ENCODE data around the gene LPAR1.

LPAR1 gene

GRCh38 chr9:111056538-111056937 is 18.3 kb upstream of the LPAR1 start:
- TF ChIP-seq EZH2phosphoT487 (IDR thresholded peaks at IDR 0.05; ENCODE audit: low read length) (no peak), CTCF (IDR thresholded peaks at IDR 0.05; ENCODE audit: low read length) (no peak), EZH2 (optimal IDR thresholded peaks at IDR 0.05; ENCODE audit: low read depth, low read length) (no peak)
- Histone ChIP-seq H3K4me3 (ENCODE audit: low read length) (no peak overlapping the region), H3K79me2 (ENCODE audit: low read length) (no peaks in the 10 kb centered on the region)

GRCh38 chr9:111052791-111053190 is 14.5 kb upstream of the LPAR1 start:
- TF ChIP-seq CTCF (IDR thresholded peaks at IDR 0.05; ENCODE audit: low read length), result no peak
- no peak for TF ChIP-seq EZH2phosphoT487 (IDR thresholded peaks at IDR 0.05; ENCODE audit: low read length)
- no peak for TF ChIP-seq EZH2 (optimal IDR thresholded peaks at IDR 0.05; ENCODE audit: low read depth, low read length)
- no peak for DNase-seq
- Histone ChIP-seq H3K4me2 (ENCODE audit: low read depth, low read length) (no peak overlapping the region), H3K9me3 (replicated peaks; ENCODE audit: insufficient read depth, low read length) (no peaks in the 10 kb centered on the region), H3K27me3 (replicated peaks; ENCODE audit: insufficient read depth, low read length) (no peaks in the 10 kb centered on the region), H3K79me2 (ENCODE audit: low read length) (no peaks in the 10 kb centered on the region), H2AFZ (ENCODE audit: low read length) (no peak overlapping the region), H4K20me1 (ENCODE audit: insufficient read depth, low read length) (no peaks in the 10 kb centered on the region), H3K9ac (ENCODE audit: low read length) (no peak overlapping the region), H3K9me2 (replicated peaks; ENCODE audit: insufficient read depth, low read length) (no peaks in the 10 kb centered on the region), H3K27ac (ENCODE audit: low read length) (no peak overlapping the region), H3K4me3 (ENCODE audit: low read length) (no peak overlapping the region), H3K36me3 (replicated peaks; ENCODE audit: insufficient read depth, low read length) (no peaks in the 10 kb centered on the region), H3K4me1 (ENCODE audit: low read length) (no peaks in the 10 kb centered on the region), H3F3A (ENCODE audit: insufficient read depth, low read length) (no peaks in the 10 kb centered on the region)

More at GRCh38 chr9:111056538-111056937, 18.3 kb upstream of the LPAR1 start:
- H3K9me2 ChIP-seq (replicated peaks; ENCODE audit: insufficient read depth, low read length), result no peaks in the 10 kb centered on the region
- H3K9me3 ChIP-seq (replicated peaks; ENCODE audit: insufficient read depth, low read length), result no peaks in the 10 kb centered on the region
- no peak overlapping the region for H3K27ac ChIP-seq (ENCODE audit: low read length)
- no peaks in the 10 kb centered on the region for H4K20me1 ChIP-seq (ENCODE audit: insufficient read depth, low read length)
- no peak overlapping the region for H3K4me2 ChIP-seq (ENCODE audit: low read depth, low read length)
- no peak for DNase-seq
- H3K4me1 ChIP-seq (ENCODE audit: low read length), result no peaks in the 10 kb centered on the region
- H3K9ac ChIP-seq (ENCODE audit: low read length), result no peak overlapping the region
- H3K36me3 ChIP-seq (replicated peaks; ENCODE audit: insufficient read depth, low read length), result no peaks in the 10 kb centered on the region
- no peaks in the 10 kb centered on the region for H3F3A ChIP-seq (ENCODE audit: insufficient read depth, low read length)
- no peak overlapping the region for H2AFZ ChIP-seq (ENCODE audit: low read length)
- H3K27me3 ChIP-seq (replicated peaks; ENCODE audit: insufficient read depth, low read length), result no peaks in the 10 kb centered on the region

GRCh38 chr9:111051400-111051799 is 13.1 kb upstream of the LPAR1 start:
- H3K79me2 ChIP-seq (ENCODE audit: low read length), result no peaks in the 10 kb centered on the region

More at GRCh38 chr9:111051400-111051799, 13.1 kb upstream of the LPAR1 start:
- Histone ChIP-seq H3K27me3 (replicated peaks; ENCODE audit: insufficient read depth, low read length) (no peaks in the 10 kb centered on the region), H3K27ac (ENCODE audit: low read length) (no peak overlapping the region), H3K9me2 (replicated peaks; ENCODE audit: insufficient read depth, low read length) (no peaks in the 10 kb centered on the region), H3K4me1 (ENCODE audit: low read length) (no peaks in the 10 kb centered on the region), H3K9ac (ENCODE audit: low read length) (no peak overlapping the region), H3K4me2 (ENCODE audit: low read depth, low read length) (no peak overlapping the region), H3K36me3 (replicated peaks; ENCODE audit: insufficient read depth, low read length) (no peaks in the 10 kb centered on the region), H3K9me3 (replicated peaks; ENCODE audit: insufficient read depth, low read length) (no peaks in the 10 kb centered on the region), H4K20me1 (ENCODE audit: insufficient read depth, low read length) (no peaks in the 10 kb centered on the region), H3K4me3 (ENCODE audit: low read length) (no peak overlapping the region), H3F3A (ENCODE audit: insufficient read depth, low read length) (no peaks in the 10 kb centered on the region), H2AFZ (ENCODE audit: low read length) (no peak overlapping the region)
- DNase-seq, result no peak
- TF ChIP-seq EZH2phosphoT487 (IDR thresholded peaks at IDR 0.05; ENCODE audit: low read length) (no peak), CTCF (IDR thresholded peaks at IDR 0.05; ENCODE audit: low read length) (no peak), EZH2 (optimal IDR thresholded peaks at IDR 0.05; ENCODE audit: low read depth, low read length) (no peak)

Measured in MM.1S (cell line).